ENCODE data around the gene MCRS1. TPM values are rescaled to one million over a fixed set of nuclear protein-coding genes. Genes with fewer than 3 reads are reported as not detected.

The MCRS1 gene
- total and polyA plus RNA-seq, 2 donors (not counting 3 experiments of a cell fraction or from before 2014, with no cell fraction given): 71.1 to 99.3 TPM

- intact Hi-C loops (cut with micrococcal nuclease): no loop called here
Measured at GRCh38 chr12:49559011-49559675, 8.8 kb downstream of the MCRS1 start.

More at GRCh38 chr12:49559011-49559675, 8.8 kb downstream of the MCRS1 start:
- Histone ChIP-seq H3K79me2 (ENCODE audit: control insufficient read depth, insufficient read depth, low read length) (no peaks in the 10 kb centered on the region), H3K36me3 (ENCODE audit: control insufficient read depth in 2 of 2, extremely low read depth in 1 of 2, insufficient read depth in 2 of 2, low read length in 2 of 2) (peaks cover 13 to 50% of the 10 kb centered on the region in 2 experiments), H3K4me3 (replicated peaks in 1 of 3; ENCODE audit: insufficient read depth in 1 of 3, low read depth in 1 of 3, low read length in 3 of 3) (no peak overlapping the region), H3K27ac (ENCODE audit: insufficient read depth, low read depth, low read length) (no peak overlapping the region), H3K9me1 (replicated peaks; ENCODE audit: control insufficient read depth, extremely low read depth, insufficient read depth, low read length) (no peaks in the 10 kb centered on the region), H3K27me3 (ENCODE audit: control insufficient read depth in 2 of 2, insufficient read depth in 2 of 2, low read length in 2 of 2) (no peaks in the 10 kb centered on the region), H4K20me1 (replicated peaks; ENCODE audit: control insufficient read depth, extremely low read depth, insufficient read depth, low read length) (no peaks in the 10 kb centered on the region), H3K9me3 (replicated peaks; ENCODE audit: control insufficient read depth, insufficient read depth, low read length) (no peaks in the 10 kb centered on the region), H3K4me2 (ENCODE audit: insufficient read depth, low read length) (no peak overlapping the region), H2AFZ (ENCODE audit: low read depth, low read length) (no peak overlapping the region), H3K4me1 (ENCODE audit: control insufficient read depth, extremely low read depth, insufficient read depth, low read length) (no peaks in the 10 kb centered on the region), H3K9ac (replicated peaks; ENCODE audit: extremely low read depth, insufficient read depth, low read length) (no peak overlapping the region)
- DNase-seq (ENCODE audit: low read depth, low spot score): no peak
- no TSS peak for BruUV-seq (replicated peaks)
- TF ChIP-seq MAX (IDR thresholded peaks at IDR 0.05; ENCODE audit: insufficient read depth, insufficient read length) (no peak), JUN (IDR thresholded peaks at IDR 0.05; ENCODE audit: borderline replicate concordance, insufficient read depth, insufficient read length, low read depth) (no peak), GATA2 (IDR thresholded peaks at IDR 0.05; ENCODE audit: insufficient read depth, insufficient read length, low read depth, low read length) (no peak), POLR2AphosphoS5 (IDR thresholded peaks at IDR 0.05; ENCODE audit: insufficient read depth, low read depth, low read length) (no peak), EZH2 (IDR thresholded peaks at IDR 0.05; ENCODE audit: borderline replicate concordance, low read depth, low read length, severe bottlenecking) (no peak), MYC (IDR thresholded peaks at IDR 0.05; ENCODE audit: low read depth, low read length) (no peak), CTCF (IDR thresholded peaks at IDR 0.05; ENCODE audit: extremely low read depth in 1 of 2, insufficient read depth in 1 of 2, low read depth in 1 of 2, low read length in 2 of 2) (no peak), POLR2A (IDR thresholded peaks at IDR 0.05; ENCODE audit: low read depth, low read length) (no peak), FOS (IDR thresholded peaks at IDR 0.05; ENCODE audit: borderline replicate concordance, insufficient read depth, low read length) (no peak)
- ChIA-PET POLR2A (no interaction called here), CTCF (interaction anchor here (2.5 kb wide), 1 partner anchor 8 kb away, joined by 8 read pairs; no protein-coding TSS in a partner anchor)
- dilution Hi-C loops (cut with MboI; ENCODE audit: extremely low pct_ligation_motif_present, low sequenced_read_pairs): no loop called here
- no peak for FAIRE-seq
